Spleen (tissue), 11 donors: ENCODE measurements around the gene ASB13. TPM values are rescaled to one million over a fixed set of nuclear protein-coding genes. Genes with fewer than 3 reads are reported as not detected.

Source experiments
- DNase-seq: peaks from one replicate; pipeline ENCODE4 v3.0.0-alpha.2; 2020
- H3K27ac ChIP-seq, 8 donors: fragments of 200-600 bp; sonication (generic) in 7 of 8; 1 replicate in 4 of 8; 2 replicates in 4 of 8; pipeline versions ENCODE4 v1.5.0 to v1.8.0; 2016 to 2021; ENCODE audit warnings: inconsistent platforms in 4 of 8, mild to moderate bottlenecking in 4 of 8, moderate library complexity in 1 of 8
- H3K27me3 ChIP-seq, 7 donors: fragments of 200-600 bp; sonication (generic) in 6 of 7; replicated peaks in 1 of 7; 1 replicate in 4 of 7; 2 replicates in 3 of 7; pipeline versions ENCODE4 v1.5.0 to v1.8.0; 2016 to 2021; ENCODE audit warnings: inconsistent platforms in 3 of 7, mild to moderate bottlenecking in 1 of 7
- H3K36me3 ChIP-seq, 6 donors: fragments of 200-600 bp; sonication (generic) in 5 of 6; 1 replicate in 4 of 6; 2 replicates in 2 of 6; pipeline versions ENCODE4 v1.5.0 to v1.8.0; 2016 to 2021; ENCODE audit warnings: inconsistent platforms in 2 of 6
- H3K4me1 ChIP-seq, 6 donors: fragments of 200-600 bp; sonication (generic) in 5 of 6; 1 replicate in 3 of 6; 2 replicates in 3 of 6; pipeline versions ENCODE4 v1.5.0 to v1.8.0; 2016 to 2021; ENCODE audit warnings: inconsistent platforms in 3 of 6
- H3K4me3 ChIP-seq, 8 donors: fragments of 200-600 bp; sonication (generic) in 7 of 8; 1 replicate in 4 of 8; 2 replicates in 4 of 8; pipeline versions ENCODE4 v1.5.0 to v1.8.0; 2016 to 2021; ENCODE audit warnings: inconsistent platforms in 4 of 8, mild to moderate bottlenecking in 4 of 8, moderate library complexity in 2 of 8
- H3K9me3 ChIP-seq, 8 donors: fragments of 200-600 bp; sonication (generic) in 7 of 8; 1 replicate in 4 of 8; 2 replicates in 4 of 8; pipeline versions ENCODE4 v1.5.0 to v1.8.0; 2016 to 2021; ENCODE audit warnings: inconsistent platforms in 4 of 8
- CTCF ChIP-seq, 11 experiments: fragments of 200-600 bp in 7 of 11; fragments of 450-650 bp in 4 of 11; sonication (generic) in 4 of 11; IDR thresholded peaks in 8 of 11; conservative IDR thresholded peaks in 3 of 11; 1 replicate in 7 of 11; 2 replicates in 4 of 11; pipeline versions ENCODE4 v1.4.0 to v1.8.0; 2016 to 2021; ENCODE audit warnings: antibody characterized with exemption in 11 of 11, inconsistent platforms in 4 of 11, mild to moderate bottlenecking in 1 of 11
- POLR2A ChIP-seq, 3 donors: fragments of 450-650 bp; IDR thresholded peaks; one replicate each; pipeline ENCODE4 v1.5.1; 2017; ENCODE audit warnings: antibody characterized with exemption in 3 of 3, mild to moderate bottlenecking in 1 of 3
- POLR2AphosphoS5 ChIP-seq, 3 donors: sonication (generic); formaldehyde crosslinking; IDR thresholded peaks; one replicate each; pipeline ENCODE4 v1.5.1; 2017; ENCODE audit warnings: antibody characterized with exemption in 3 of 3
- WGBS, 5 donors: extraction: QIAGEN DNeasy Blood & Tissue Kit in 3 of 5; methylation state at CpG; one replicate each; pipeline versions ENCODE4 v1.1.5 to v1.1.7; 2013 to 2018; 5-methylcytosine and 5-hydroxymethylcytosine counted together
- intact Hi-C: fragments of 100-400 bp; cut with DNase I; formaldehyde crosslinking; loops from one replicate; pipeline ENCODE4 v1.15.0; 2023; ENCODE audit warnings: low total_unique reads
- polyA plus RNA-seq, 3 donors: library from polyadenylated mRNA; stranded (reverse); fragments of 200-250 nt; gene quantifications; one replicate each; pipeline ENCODE4 v1.2.1, GENCODE V29; 2013
- total RNA-seq, 7 donors: library from RNA; depleted of rRNA in 3 of 7; stranded (reverse); fragments of >200 nt in 3 of 7; fragmentation: NEBNext Ultra II Directional in 4 of 7; extraction: Animal tissue kit (Norgen Biotek cat#: 25700) in 4 of 7; gene quantifications; one replicate each; pipeline versions ENCODE4 v1.1.0 to v1.2.1, GENCODE V29; 2016 to 2021
- donor health status: healthy with polysubstance abuse.
- donor health status: DM: no; HTN: no; CAD: no; lungs with moderate emphysema.
- donor health status: DM: no; HTN: no; CAD: no.
- donor health status: Bipolar disorder and iron deficiency.
- donor health status: healthy.
- donor health status: DM: no; HTN: no; CAD: no.
- donor health status: DM: yes; HTN: yes; CAD: no.

ASB13 gene
- total and polyA plus RNA-seq, 10 donors: 17.0 to 29.6 (median 21.8) TPM

GRCh38 chr10:5617521-5617920, 48.9 kb downstream of the ASB13 start:
- WGBS, 5 donors: 89 to 98% (median 93%) methylated on average over 11 of the region's 11 CpGs
- Histone ChIP-seq H3K9me3 (no peaks in the 10 kb centered on the region), H3K36me3 (no peaks in the 10 kb centered on the region), H3K4me3 (no peak overlapping the region), H3K27ac (no peak overlapping the region), H3K4me1 (no peaks in the 10 kb centered on the region), H3K27me3 (no peaks in the 10 kb centered on the region)
- intact Hi-C loops: no loop called here
- TF ChIP-seq POLR2A (IDR thresholded peaks at IDR 0.05): no peak
- TF ChIP-seq POLR2AphosphoS5 (IDR thresholded peaks at IDR 0.05): no peak
- TF ChIP-seq CTCF (IDR thresholded peaks at IDR 0.05 in 8 of 11, conservative IDR thresholded peaks at IDR 0.05 in 3 of 11): no peak
- DNase-seq: no peak

- H3K27ac ChIP-seq: no peak overlapping the region
- H3K4me1 ChIP-seq: no peaks in the 10 kb centered on the region
- intact Hi-C loops: no loop called here
- WGBS, 5 donors: 82 to 91% (median 88%) methylated on average over 5 to 6 of the region's 6 CpGs
- no peaks in the 10 kb centered on the region for H3K9me3 ChIP-seq
- no peak overlapping the region for H3K4me3 ChIP-seq
- TF ChIP-seq POLR2A (IDR thresholded peaks at IDR 0.05) (no peak), POLR2AphosphoS5 (IDR thresholded peaks at IDR 0.05) (no peak), CTCF (IDR thresholded peaks at IDR 0.05 in 8 of 11, conservative IDR thresholded peaks at IDR 0.05 in 3 of 11) (no peak)
- H3K36me3 ChIP-seq: no peaks in the 10 kb centered on the region
- DNase-seq: no peak
- no peaks in the 10 kb centered on the region for H3K27me3 ChIP-seq
Observed at GRCh38 chr10:5616836-5617235, 49.6 kb downstream of the ASB13 start.

- intact Hi-C loops: no loop called here
- DNase-seq: no peak
Observed at GRCh38 chr10:5616046-5616445, 50.3 kb downstream of the ASB13 start.

GRCh38 chr10:5615316-5615715, 51.1 kb downstream of the ASB13 start:
- intact Hi-C loops: no loop called here
- Histone ChIP-seq H3K27ac (no peak overlapping the region), H3K4me1 (no peaks in the 10 kb centered on the region), H3K27me3 (no peaks in the 10 kb centered on the region), H3K9me3 (no peaks in the 10 kb centered on the region), H3K4me3 (no peak overlapping the region), H3K36me3 (no peaks in the 10 kb centered on the region)
- TF ChIP-seq POLR2AphosphoS5 (IDR thresholded peaks at IDR 0.05): no peak
- no peak for TF ChIP-seq POLR2A (IDR thresholded peaks at IDR 0.05)
- TF ChIP-seq CTCF (IDR thresholded peaks at IDR 0.05 in 8 of 11, conservative IDR thresholded peaks at IDR 0.05 in 3 of 11): no peak
- WGBS, 5 donors: 80 to 94% (median 84%) methylated on average over 7 of the region's 7 CpGs
- no peak for DNase-seq

More at GRCh38 chr10:5616046-5616445, 50.3 kb downstream of the ASB13 start:
- Histone ChIP-seq H3K27me3 (no peaks in the 10 kb centered on the region), H3K4me1 (no peaks in the 10 kb centered on the region), H3K4me3 (no peak overlapping the region), H3K27ac (no peak overlapping the region), H3K9me3 (no peaks in the 10 kb centered on the region), H3K36me3 (no peaks in the 10 kb centered on the region)
- WGBS, 5 donors: 90 to 98% (median 93%) methylated on average over 5 to 26 of the region's 26 CpGs
- no peak for TF ChIP-seq POLR2AphosphoS5 (IDR thresholded peaks at IDR 0.05)
- TF ChIP-seq POLR2A (IDR thresholded peaks at IDR 0.05): no peak
- TF ChIP-seq CTCF (IDR thresholded peaks at IDR 0.05 in 8 of 11, conservative IDR thresholded peaks at IDR 0.05 in 3 of 11): no peak
